Fibroblast of mammary gland (primary cell): ENCODE data around the gene COQ7.
A peak's percentile ranks its signal among the peaks of the same experiment; 100 is the strongest.

ENCODE experiments used
- DNase-seq: peaks from one replicate; pipeline ENCODE4 v3.0.0-alpha.2; 2010; ENCODE audit warnings: low read depth
- H3K4me3 ChIP-seq: 2 replicates; pipeline ENCODE4 v1.5.1; 2011; ENCODE audit warnings: low read depth, mild to moderate bottlenecking, low read length, moderate library complexity; ENCODE audit not compliant: control insufficient read depth
- TF ChIP-seq, protein P1 (sequence below): conservative IDR thresholded peaks from 2 replicates; pipeline ENCODE4 v1.5.1; 2011; ENCODE audit warnings: low read depth, low read length, inconsistent platforms; ENCODE audit not compliant: control insufficient read depth, insufficient read depth

COQ7 gene

DNA sequence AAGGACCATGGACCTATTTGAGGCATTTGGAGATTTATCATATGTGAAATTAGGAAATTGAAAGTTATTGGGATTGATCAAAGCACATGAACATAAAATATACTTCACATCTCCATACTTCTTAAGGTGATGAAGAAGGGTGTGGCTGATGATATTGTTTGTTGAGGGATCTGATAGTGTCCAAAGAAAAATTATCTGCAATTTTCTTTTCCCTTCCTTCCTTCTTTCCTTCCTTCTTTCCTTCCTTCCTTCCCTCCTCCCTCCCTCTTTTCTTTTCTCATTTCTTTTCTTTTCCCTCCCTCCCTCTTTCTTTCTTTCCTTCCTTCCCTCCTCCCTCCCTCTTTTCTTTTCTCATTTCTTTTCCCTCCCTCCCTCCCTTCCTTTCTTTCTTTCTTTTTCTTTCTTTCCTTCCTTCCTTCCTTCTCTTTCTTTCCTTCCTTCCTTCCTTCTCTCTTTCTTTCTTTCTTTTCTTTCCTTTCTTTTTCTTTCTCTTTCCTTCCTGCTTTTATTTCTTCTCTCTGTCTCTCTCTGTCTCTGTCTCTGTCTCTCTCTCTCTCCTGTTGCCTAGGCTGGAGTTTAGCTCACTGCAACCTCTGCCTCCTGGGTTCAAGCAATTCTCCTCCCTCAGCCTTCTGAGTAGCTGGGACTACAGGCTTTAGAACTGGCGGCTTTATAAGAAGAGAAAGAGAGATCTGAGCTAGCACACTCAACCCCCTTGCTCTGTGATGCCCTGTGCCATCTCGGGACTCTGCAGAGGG is 25.4 kb downstream of the COQ7 start:
- no peak overlapping the region for H3K4me3 ChIP-seq
- no peak for DNase-seq
- TF ChIP-seq, protein P1, sequence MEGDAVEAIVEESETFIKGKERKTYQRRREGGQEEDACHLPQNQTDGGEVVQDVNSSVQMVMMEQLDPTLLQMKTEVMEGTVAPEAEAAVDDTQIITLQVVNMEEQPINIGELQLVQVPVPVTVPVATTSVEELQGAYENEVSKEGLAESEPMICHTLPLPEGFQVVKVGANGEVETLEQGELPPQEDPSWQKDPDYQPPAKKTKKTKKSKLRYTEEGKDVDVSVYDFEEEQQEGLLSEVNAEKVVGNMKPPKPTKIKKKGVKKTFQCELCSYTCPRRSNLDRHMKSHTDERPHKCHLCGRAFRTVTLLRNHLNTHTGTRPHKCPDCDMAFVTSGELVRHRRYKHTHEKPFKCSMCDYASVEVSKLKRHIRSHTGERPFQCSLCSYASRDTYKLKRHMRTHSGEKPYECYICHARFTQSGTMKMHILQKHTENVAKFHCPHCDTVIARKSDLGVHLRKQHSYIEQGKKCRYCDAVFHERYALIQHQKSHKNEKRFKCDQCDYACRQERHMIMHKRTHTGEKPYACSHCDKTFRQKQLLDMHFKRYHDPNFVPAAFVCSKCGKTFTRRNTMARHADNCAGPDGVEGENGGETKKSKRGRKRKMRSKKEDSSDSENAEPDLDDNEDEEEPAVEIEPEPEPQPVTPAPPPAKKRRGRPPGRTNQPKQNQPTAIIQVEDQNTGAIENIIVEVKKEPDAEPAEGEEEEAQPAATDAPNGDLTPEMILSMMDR: no peak

- no peak overlapping the region for H3K4me3 ChIP-seq
- TF ChIP-seq, protein P1: no peak
- DNase-seq: no peak
Measured at GRCh38 chr16:19093631-19094541, 26.5 kb downstream of the COQ7 start.

- no peak overlapping the region for H3K4me3 ChIP-seq
- no peak for DNase-seq
- TF ChIP-seq, protein P1: peak; percentile 15
Measured at GRCh38 chr16:19094542-19095365, 27.3 kb downstream of the COQ7 start.

- no peak overlapping the region for H3K4me3 ChIP-seq
- TF ChIP-seq, protein P1: no peak
- no peak for DNase-seq
Measured at GRCh38 chr16:19095654-19096053, 28.2 kb downstream of the COQ7 start.

- TF ChIP-seq, protein P1: no peak
- no peak overlapping the region for H3K4me3 ChIP-seq
- DNase-seq: no peak
Measured at GRCh38 chr16:19098173-19098572, 30.8 kb downstream of the COQ7 start.

DNA sequence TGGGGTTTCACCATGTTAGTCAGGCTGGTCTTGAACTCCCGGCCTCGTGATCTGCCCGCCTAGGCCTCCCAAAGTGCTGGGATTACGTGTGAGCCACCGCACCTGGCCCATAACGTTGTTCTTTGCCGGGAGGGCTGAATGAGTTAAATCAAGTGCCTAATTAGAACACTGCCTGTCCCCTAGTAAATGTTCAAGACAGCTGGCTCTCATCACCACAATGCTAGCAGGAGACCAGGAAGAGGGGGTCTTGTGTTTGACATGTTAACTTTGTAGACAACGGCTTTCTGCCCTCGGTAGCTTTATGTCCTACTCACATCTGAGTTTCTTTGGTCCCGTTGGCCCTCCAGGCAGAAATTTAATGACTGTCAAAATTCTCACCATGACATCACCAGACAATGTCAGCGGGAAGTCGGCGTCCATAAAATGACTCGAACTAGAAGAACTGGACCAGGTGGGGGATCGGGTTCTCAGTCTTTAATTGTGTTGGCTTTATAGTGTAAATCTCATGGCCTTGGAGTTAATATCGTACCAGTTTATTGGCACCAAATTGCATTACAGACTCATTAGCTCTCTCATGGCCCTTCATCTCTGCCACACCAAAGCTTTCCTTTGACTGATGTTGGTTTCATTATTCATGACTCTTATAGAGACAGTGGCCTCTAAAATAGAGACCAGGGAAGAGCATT is 34.9 kb downstream of the COQ7 start:
- no peak for DNase-seq
- TF ChIP-seq, protein P1: no peak
- no peak overlapping the region for H3K4me3 ChIP-seq
